HK-2 (cell line): Measurements from ENCODE around the gene ST7L.

Experiments
- DNase-seq: peaks from one replicate; pipeline ENCODE4 v3.0.0-alpha.2; 2018; ENCODE audit not compliant: unreplicated experiment

The ST7L gene

GRCh38 chr1:112546076-112546475 is 72.9 kb downstream of the ST7L start:
- DNase-seq: peak; percentile 77

GRCh38 chr1:112544751-112545150 is 74.2 kb downstream of the ST7L start:
- no peak for DNase-seq

- no peak for DNase-seq
These were observed 74.8 kb downstream of the ST7L start for GRCh38 chr1:112544011-112544688.

- DNase-seq: no peak
These were observed 76.6 kb downstream of the ST7L start for GRCh38 chr1:112542206-112542973.

GRCh38 chr1:112541299-112541698 is 77.6 kb downstream of the ST7L start:
- DNase-seq: no peak

- no peak for DNase-seq
These were observed 78.6 kb downstream of the ST7L start for GRCh38 chr1:112540226-112540794.

- no peak for DNase-seq
These were observed 80.1 kb downstream of the ST7L start for GRCh38 chr1:112538883-112539282.

- no peak for DNase-seq
These were observed 81.5 kb downstream of the ST7L start for GRCh38 chr1:112537456-112537855.

GRCh38 chr1:112536561-112536960 is 82.4 kb downstream of the ST7L start:
- no peak for DNase-seq

- DNase-seq: no peak
These were observed 85.9 kb downstream of the ST7L start for GRCh38 chr1:112533029-112533428.

GRCh38 chr1:112532064-112532463 is 86.9 kb downstream of the ST7L start:
- no peak for DNase-seq

GRCh38 chr1:112530832-112531231 is 88.1 kb downstream of the ST7L start:
- no peak for DNase-seq

- DNase-seq: no peak
These were observed 89.6 kb downstream of the ST7L start for GRCh38 chr1:112529301-112529700.

- no peak for DNase-seq
These were observed 90.9 kb downstream of the ST7L start for GRCh38 chr1:112528076-112528475.

GRCh38 chr1:112527266-112528010 is 91.5 kb downstream of the ST7L start:
- DNase-seq: peak; percentile 56

- DNase-seq: no peak
These were observed 94.0 kb downstream of the ST7L start for GRCh38 chr1:112524986-112525385.

- peak; percentile 62 for DNase-seq
These were observed 94.7 kb downstream of the ST7L start for GRCh38 chr1:112524251-112524650.

GRCh38 chr1:112522621-112523020 is 96.3 kb downstream of the ST7L start:
- peak; percentile 79 for DNase-seq

- DNase-seq: no peak
These were observed 98.8 kb downstream of the ST7L start for GRCh38 chr1:112520166-112520565.

GRCh38 chr1:112518186-112518585 is 100.8 kb downstream of the ST7L start:
- DNase-seq: no peak

GRCh38 chr1:112517646-112518045 is 101.3 kb downstream of the ST7L start:
- no peak for DNase-seq

- no peak for DNase-seq
These were observed 101.7 kb downstream of the ST7L start for GRCh38 chr1:112517231-112517630.
